NCI-H526 (cell line): Measurements from ENCODE around the gene COL26A1.

Experiments used
- DNase-seq, 2 experiments: peaks; one replicate each; lab custom pipeline; 2025; lab: John Stamatoyannopoulos, UW

Gene COL26A1

DNA sequence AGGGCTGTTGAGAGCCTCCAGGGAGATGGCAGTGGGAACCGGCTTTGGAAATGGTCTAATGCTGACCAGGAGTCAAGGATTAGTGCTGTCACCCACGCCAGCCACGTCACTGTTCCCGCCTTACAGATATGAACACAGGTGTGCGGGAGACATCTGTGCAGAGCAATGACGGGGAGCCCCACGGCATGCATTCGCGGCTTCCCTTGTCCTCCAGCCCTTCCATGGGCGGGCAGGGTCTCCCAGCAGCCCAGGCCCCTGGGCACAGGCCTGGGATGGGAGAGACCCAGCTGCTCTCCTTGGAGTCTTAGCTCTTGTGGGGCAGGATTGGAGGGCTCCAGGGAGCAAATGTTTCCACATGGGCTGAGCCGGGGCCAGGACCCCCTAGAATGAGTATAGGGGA lies 172.2 kb downstream of the COL26A1 start:
- no peak for DNase-seq

DNA sequence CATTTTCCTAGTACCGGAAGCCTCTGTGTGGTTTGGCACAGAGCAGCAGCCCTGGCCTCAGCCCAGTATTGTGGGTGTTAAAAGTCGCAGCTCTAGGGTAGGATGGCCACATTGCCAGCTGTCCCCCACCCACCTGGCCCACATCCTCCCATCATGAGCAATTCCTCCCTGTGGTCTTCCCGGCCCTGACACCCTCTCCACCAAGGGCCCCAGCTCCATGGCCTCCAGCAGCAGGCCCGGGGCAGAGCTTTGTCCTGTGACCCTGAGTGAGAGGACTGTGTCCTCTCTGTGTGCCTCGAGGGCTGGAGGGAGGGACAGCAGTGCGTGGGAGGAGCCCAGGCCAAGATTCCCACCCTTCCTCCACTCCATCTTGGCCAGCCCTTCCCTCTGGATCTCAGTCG lies 172.7 kb downstream of the COL26A1 start:
- DNase-seq: no peak

DNA sequence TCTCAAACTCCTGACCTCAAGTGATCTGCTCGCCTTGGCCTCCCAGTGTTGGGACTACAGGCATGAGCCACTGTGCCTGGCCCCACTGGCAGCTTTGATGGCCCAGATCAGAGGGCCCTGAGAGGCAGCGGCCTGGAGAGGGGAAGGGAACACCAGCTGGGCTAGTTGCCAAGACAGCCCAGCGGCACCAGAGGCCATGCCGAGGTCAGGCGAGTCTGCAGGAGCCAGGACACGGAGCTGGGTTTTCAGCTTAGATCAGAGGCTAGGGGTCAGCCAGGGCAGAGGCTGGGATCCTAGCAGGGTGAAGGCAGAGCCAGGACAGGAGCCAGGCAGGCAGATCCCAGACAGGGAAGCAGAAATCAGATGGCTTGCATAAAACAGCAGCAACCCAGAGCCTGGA lies 173.6 kb downstream of the COL26A1 start:
- DNase-seq: no peak

DNA sequence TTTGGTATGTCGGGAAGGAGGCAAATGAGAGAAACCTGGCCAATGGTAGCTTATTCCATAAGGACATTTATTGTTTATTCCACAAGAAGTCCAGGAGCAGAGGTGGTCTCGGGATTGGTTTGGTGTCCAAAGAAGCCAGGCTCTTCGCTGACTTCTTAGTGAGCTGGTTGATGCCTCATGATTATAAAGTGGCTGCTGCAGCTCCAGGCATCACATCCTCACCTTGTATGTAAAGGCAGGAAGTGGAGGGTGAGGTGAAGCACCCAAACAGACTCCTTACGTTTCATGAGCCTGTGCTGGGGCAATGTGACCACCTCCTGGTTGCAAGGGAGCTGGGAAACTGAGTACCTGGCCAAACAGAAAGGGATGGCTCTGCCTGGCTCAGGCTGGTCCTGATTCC lies 174.0 kb downstream of the COL26A1 start:
- no peak for DNase-seq

DNA sequence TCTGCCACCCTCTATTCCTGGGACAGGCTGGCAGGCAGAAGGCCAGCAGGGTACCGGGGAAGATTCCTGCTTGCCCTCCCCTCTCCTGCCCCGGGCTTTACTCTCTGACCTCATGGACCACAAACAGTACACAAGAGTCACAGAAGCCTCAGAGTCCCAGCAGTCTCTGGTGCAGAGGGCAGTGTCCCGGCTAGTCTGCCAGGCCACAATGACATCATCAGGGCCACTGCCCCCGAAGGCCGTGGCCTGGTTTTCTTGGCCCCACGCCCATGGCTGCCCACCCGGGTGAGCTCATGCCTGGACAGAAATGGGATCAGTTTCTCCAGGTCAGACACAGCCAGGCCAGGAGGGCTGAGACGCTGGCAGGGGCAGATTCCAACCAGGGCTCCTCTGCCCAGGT lies 174.5 kb downstream of the COL26A1 start:
- DNase-seq: no peak

DNA sequence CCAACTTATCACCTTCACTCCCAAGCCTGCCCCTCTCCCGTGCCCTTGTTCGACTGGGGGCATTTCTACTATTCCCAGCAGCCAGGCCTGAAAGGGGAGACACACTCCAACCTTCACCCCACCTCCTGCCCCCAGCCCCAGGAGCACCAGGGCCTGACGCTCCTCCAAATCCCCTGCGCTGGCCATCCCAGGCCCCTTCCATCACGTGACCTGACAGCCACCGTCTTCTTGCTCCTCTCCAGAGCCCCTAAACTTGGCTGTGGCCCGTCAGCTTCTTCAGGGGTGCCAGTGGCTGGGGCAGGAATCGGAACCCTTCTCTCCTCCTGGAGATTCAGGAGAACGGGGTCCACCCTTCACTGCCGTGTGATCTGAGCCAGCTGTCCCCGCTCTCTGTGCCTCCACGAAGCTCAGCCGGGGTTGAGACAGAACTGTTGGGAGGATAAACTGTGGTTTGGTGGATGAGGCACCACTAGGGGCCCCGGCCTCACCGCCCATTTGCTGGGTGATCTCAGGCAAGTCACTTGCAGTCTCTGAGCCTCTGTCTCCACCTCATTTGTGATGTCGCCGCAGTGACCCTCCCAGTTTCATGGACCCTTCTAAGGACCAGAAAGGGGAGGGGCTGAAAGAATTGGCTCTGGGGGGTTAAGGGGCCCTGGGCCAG lies 175.4 kb downstream of the COL26A1 start:
- no peak for DNase-seq

DNA sequence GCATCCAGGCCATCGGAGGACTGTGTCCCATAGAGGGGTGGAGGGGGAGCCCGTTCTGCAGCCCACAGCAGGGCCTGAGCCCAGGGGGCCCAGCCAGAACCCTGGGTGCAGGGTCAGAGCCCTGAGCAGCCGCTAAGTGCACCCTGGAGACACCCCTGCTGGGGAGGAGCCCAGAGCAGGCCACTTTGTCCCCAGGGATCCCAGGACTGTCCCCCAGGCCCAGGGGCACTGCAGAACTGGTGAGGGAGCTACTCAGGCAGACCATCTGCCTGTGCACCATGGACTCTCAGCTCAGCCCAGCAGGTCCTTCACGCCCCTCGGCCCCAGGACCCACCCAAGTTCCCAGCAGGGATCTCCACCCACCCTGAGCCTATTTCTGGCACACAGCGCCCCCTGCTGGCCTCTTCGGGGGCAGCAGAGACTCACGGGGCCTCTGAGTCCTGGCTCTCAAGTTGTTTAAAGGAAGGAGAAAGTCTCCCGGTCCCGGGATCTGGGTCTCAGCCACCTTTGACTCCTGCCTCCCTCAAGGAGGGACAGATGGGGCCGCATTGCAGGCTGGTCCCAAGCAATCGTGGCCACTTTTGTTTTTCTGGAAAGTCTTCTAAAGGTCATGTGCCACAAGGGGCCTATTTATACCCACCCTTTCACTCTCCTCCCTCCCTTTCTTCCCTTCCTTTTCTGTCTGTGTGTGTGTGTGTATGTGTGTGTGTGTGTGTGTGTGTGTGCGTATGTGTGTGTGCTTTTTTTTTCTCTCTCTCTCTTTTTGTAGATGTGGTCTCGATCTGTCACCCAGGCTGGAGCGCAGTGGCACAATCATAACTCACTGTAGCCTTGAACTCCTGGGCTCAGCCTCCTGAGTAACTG lies 176.2 kb downstream of the COL26A1 start:
- DNase-seq: peak in 1 of 2 experiments; percentile 63

DNA sequence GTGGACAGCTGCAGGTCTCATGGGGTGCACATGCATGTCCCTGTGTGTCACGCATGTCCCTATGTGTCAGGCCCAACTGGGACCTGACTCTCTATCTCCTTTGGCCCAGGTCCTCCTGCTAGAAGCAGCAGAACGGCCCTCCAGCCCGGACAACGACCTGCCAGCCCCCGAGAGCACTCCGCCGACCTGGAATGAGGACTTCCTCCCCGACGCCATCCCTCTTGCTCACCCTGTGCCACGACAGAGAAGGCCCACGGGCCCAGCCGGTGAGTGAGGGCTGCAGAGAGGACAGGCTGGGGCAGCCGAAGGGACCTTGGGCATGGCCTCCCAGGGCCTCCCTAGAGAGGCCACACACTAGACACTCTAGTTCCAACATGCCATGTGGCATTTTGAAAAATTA lies 177.1 kb downstream of the COL26A1 start:
- DNase-seq: no peak

DNA sequence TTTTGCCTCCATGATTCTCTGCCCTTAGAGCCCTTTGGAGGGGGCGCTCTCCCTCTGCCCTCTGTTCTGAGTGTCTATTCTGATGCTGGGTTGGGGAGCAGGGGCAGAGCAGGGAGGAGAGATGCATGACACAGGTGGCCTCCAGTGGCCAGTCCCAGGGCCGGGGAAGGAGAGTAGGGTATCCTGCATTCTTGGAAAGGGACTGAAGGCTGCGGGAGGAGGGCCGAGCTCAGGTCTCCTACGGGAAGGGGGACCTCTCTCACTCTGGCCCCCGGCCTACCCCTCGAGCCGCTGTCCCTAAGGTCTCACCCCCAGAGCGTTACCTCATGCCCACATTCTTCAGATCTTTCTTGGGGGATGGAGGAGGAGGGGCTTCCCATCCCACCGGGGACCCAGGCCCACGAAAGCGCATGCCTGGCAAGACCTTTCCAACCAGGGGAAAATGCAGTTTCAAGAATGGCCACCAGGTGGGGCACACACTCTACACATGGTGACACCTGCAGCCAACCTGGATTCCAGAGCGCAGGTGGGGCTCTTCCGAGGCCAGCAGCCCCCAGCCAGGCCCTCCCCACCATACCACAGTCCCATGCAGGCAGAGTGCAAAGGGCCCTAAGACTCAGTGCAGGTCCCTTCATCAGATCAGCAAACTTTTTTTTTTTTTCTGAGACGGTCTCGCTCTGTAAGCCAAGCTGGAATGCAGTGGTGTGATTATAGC lies 180.0 kb downstream of the COL26A1 start:
- peak; percentile 36 to 78 for DNase-seq

DNA sequence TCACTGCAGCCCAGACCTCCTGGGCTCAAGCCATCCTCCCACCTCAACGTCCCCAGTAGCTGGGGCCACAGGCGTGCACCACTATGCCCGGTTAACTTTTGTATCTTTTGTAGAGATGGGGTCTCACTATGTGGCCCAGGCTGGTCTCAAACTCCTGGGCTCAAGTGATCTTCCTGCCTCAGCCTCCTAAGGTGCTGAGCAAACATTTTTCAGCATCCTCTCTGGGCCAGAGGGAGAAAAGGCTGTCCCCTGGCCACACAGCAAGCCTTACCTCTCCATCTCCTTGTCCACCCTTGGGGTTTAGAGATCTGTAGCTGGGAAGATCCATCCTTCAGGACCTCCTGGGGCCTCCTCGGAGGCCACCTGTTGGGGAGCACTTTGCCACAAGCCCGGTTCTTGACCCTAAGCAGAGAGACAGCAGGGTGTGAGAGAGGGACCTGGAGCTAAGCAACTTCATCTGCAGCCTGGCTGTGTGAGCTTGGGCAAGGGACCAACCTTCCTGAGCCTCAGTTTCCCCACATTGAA lies 180.6 kb downstream of the COL26A1 start:
- peak in 1 of 2 experiments; percentile 47 for DNase-seq

DNA sequence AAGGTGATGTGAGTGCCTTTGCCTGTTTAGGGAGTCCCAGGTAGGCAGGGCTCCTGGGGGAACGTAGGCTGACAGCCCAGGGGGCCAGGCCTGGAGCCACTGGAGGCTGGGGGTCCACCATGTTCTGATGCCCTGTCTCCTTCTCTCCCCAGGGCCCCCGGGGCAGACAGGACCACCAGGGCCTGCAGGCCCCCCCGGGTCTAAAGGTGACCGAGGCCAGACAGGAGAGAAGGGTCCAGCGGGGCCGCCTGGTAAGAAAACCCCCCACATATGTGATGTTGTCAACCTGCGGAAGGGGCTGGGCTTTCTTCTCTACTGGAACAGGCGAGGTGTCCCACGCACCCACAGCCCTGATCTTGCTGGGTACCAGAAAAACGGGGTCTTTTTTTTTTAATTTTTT lies 181.2 kb downstream of the COL26A1 start:
- no peak for DNase-seq

DNA sequence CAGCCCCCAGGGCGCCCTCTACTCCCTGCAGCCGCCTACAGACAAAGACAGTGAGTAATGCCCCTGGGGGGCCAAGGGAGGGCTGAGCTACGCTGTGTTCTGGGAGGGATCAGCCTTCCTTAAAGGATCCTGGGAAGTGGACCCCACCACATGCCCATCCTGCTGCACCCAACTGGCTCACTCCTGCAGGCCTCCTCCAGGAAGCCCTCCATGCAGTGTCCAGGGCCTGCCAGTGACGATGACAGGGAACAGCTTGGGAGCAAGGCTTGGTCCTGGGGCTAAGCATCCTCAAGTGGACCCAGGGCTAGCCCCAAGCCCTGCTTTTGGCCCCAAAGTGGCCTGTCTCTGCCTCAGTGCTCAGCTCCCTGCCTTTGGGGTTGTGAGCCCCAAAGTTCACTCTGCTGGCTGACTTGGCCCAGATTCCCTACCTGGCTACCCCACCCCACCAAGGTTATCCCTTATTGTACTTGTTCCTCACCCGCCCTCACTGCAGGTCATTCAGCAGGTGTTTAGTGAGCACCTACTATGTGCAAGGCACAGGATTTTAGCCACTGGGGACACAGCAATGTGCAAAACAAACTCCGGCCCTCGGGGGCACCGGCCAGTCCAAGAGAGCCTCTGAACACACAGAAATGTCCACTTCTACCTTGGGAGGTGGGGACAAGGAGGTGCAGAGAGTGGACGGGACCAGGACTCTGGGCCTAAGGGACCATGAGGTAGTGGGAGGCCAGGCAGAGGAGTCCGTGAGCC lies 182.9 kb downstream of the COL26A1 start:
- no peak for DNase-seq

DNA sequence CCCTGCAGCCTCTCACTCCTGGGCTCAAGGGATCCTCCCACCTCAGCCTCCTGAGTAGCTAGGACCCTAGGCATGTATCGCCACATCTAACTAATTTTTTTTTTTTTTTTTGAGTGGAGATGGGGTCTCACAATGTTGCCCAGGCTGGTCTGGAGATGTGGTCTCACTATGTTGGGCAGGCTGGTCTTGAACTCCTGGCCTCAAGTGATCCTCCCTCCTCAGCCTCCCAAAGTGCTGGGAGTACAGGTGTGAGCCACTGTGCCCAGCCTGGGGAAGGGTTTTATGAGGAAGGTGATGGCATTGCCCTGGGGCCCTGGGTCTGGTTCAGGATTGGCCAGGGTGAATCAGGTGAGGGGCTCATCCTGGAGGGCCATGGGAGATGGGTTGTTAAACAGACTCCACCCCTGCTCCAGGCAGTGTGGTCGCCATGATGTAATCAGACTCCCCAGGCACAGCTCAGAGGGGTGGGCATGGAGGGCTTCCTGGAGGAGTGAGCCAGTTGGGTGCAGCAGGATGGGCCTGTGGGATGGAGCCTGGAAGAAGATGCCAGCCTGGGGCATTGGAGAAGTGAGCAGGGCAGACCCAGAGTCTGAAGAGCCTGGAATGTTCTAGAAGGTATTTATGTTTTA lies 183.7 kb downstream of the COL26A1 start:
- no peak for DNase-seq

DNA sequence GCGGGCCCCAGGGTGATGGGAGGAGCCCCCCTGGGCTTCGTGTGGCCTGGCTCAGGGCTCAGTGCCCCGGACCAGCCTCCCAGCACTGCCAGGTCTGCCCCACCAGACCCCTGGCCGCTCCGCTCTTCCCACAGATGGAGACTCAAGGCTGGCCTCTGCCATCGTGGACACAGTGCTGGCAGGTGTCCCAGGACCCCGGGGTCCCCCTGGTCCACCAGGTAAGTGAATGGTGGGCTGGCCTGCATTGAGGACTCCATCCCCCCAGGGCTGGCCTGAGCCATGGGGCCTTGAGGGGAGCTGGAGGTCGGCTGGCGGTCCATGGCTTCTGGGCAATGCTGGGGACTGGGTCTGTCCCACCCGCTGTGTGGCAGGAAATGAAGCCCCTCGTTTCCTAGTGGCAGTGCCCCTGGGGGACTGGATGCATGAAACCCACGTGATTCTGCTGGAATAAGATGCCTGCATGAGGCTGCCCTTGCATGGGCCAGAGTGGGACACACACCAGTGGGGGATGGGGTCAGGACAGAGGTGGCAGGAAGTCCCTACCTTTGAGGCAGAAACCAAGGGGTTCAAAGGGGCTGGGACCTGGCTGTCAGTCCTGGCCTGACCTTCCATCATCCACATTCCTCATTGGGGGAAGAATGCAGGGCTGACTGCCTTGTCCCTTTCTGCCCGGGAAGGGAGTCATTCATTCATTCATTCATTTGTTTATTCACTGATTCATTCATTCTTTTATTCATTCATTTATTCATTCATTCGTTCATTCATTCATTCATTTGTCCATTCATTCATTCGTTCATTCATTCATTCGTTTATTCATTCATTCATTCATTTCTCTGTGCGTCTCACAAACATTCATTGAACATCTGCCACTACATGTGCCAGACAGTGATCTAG lies 184.6 kb downstream of the COL26A1 start:
- no peak for DNase-seq

DNA sequence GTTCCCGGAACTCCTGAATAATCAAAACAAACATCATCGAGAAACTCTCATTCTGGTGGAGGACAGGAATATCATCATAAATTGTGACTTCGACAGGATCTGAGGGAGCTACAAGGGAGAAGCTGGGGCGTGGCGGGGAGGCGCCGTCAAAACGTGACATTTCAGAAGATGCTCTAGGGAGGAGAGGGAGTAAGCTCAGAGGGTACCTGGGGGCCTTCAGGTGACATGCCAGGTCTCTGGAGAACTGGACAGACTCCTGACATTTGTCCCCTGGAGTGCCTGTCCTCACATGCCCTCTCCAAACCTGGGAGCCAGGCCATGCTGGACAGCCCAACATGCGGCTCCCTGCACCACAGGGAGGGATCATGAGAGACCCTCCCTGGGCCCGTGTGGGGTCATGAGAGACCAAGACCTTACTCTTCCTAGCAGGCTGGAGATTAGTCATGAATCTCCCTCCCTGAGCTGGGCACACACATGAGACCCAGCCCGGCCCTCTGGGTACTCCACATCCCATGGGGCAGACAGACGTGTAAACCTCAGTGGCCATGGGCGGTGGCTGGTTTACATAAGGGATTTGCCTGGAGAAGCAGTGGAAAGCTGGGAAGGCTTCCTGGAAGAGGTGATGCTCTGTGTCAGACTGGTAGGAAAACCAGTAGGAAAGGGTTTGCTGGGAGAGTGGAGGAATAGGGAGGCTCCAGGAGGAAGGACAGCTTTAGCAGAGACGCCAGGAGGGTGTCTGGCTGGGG lies 185.4 kb downstream of the COL26A1 start:
- no peak for DNase-seq

DNA sequence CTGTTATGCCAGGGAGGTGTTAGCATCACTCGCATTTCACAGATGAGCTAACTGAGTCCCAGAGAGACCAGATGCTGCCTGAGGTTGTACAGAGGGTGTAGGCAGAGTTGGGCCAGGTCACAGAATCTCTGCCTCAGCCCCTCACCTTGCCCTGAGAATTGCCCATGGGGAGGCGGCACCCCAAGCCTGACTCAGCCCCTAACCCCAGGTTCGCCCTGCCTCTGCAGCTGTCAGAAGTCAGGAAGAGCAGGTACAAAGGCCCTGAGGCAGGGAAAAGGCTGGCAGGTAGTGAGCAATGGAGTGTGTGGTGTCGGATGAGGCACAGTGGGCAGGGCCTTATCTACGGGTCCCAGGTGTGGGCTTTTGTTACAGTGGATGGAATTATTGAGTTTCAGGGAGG lies 187.1 kb downstream of the COL26A1 start:
- DNase-seq: no peak

DNA sequence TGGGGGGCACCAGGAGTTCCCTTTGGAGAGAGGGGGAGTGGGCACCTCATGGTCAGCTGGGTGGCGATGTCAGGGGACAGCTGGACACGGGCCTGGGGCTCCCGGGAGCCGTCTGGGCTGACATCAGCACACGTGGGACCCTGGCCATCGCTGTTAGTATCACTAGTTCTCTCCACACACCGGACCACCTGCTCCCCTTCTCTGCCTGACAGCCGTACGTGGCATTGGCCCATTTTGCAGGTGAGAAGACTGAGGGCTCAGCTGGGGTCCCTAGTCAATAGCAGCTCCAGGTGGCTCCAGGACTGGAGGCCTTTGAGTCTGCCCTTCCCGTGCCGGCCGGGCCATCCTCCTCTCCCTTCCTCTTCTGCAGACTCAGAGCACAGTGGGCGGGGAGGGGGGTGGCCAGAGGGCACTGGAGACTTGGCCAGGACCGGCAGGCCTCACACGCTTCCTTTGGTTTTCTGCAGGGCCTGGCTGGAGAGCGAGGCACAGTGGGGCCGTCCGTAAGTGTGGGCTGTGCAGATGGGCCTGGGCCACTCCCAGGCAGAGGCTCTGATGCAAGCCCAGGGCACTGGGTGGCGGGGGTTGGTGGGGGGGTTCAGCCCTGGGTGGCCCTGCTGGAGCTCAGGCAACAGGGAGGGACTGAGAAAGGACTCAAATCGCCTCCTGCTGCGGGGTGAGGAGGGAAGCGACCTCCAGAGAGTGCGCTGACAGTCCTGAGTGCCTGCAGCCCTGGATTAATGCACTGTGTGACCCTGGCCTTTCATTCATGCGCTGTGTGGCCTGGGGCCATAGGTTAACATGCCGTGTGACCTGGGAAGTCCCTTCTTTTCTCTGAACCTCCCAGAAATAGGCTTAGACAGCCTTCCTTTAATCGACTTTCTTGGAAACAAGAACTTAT lies 188.2 kb downstream of the COL26A1 start:
- no peak for DNase-seq

DNA sequence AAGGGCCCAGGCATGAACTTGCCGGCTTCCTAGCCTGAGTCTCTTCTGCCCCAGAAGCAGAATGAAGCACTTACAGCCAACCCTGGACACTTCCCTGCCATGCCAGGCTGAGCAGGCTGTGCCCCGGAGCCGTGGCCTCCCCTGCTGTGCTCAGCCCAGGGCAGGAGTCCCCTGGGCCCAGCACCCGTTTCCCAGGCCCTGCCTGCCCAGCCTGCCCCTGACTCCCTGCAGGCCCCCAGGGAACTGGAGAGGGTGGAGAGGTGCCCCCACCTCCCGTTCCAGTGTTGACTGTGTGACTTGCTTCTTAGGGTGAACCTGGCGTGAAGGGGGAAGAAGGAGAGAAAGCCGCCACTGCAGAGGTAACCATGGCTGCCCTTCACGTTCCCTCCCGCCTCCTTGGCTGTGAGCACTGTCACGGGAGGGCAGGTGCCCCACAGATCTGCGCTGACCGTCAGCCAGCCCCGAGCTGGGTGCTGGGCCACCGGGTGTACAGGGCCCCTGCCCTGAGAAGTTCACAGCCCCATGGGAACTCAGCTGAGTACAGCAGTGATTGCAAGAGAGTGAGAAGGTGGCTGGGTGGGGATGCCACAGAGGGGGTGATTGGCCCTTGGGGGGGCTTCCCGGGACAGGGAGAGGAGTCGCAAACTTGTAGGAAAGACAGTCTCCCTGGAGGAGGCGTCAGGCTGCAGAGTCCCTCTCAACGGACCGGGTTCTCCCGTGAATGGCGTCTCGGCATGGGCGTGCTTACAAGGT lies 190.5 kb downstream of the COL26A1 start:
- no peak for DNase-seq
